GM21528 (cell line): ENCODE data around the gene CDK5R2.

Experiments used
- ATAC-seq: cut with Tn5 transposase; IDR thresholded peaks from one replicate; pipeline ENCODE4 v1.9.1; 2021; ENCODE audit warnings: mild to moderate bottlenecking, moderate library complexity; ENCODE audit not compliant: unreplicated experiment, low FRiP score

CDK5R2 gene

GRCh38 chr2:218961651-218962570 is 2.4 kb downstream of the CDK5R2 start:
- no peak for ATAC-seq

GRCh38 chr2:218962859-218963492 is 3.5 kb downstream of the CDK5R2 start:
- ATAC-seq = no peak

- ATAC-seq = no peak
Observed at GRCh38 chr2:218963601-218964000, 4.1 kb downstream of the CDK5R2 start.

DNA sequence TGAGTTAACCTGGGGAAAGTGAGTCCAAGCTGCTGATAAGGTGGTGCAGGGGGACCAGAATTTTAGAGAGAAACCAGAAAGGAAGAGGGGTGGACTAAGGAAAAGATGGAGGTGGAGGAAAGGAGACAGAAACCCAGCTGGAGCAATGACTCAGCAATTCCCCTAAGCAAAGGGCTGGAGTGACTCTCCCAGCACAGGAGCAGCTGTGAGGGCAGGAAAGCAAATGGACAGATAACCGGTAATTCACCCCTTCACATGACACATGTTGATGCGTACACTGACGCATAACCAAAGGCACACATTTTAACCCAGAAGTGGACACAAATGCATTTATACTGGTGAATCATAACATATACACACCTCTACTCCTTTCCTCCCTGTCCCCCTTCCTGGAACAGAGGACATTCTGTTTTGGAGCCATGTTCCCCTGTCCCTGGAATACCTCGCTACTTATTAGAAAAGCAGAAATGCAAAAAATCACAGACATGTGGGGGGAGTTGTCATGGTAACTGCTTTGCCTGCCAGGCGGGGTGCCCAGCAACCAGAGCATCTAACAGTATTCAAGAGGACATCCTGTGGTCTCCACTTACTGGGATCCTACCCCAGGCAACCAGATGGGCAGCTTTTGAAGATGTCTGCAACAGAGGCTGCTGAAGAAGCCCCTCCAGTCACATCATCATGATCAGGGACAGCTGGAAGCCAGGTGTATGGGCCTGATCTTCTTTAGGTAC is 4.7 kb downstream of the CDK5R2 start:
- ATAC-seq = no peak

DNA sequence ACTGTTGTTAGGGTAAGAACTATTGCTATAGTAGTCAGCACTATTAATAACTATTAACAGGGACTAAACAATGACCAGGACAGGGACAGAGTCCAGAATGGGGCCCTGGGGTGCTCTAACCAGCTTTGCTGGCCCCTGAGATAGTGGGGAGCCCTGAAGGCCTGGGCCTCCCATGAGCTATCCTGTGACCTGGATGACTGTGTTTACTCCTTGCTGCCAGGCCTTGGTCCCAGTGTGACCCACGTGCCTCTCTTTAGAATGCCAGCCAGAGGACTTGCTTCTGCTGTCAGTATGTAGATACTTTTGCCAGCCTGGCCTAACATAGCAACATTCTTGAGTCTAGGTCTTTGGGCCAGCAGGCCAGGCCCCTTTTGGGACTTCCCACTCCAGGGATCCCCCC is 11.4 kb downstream of the CDK5R2 start:
- no peak for ATAC-seq

DNA sequence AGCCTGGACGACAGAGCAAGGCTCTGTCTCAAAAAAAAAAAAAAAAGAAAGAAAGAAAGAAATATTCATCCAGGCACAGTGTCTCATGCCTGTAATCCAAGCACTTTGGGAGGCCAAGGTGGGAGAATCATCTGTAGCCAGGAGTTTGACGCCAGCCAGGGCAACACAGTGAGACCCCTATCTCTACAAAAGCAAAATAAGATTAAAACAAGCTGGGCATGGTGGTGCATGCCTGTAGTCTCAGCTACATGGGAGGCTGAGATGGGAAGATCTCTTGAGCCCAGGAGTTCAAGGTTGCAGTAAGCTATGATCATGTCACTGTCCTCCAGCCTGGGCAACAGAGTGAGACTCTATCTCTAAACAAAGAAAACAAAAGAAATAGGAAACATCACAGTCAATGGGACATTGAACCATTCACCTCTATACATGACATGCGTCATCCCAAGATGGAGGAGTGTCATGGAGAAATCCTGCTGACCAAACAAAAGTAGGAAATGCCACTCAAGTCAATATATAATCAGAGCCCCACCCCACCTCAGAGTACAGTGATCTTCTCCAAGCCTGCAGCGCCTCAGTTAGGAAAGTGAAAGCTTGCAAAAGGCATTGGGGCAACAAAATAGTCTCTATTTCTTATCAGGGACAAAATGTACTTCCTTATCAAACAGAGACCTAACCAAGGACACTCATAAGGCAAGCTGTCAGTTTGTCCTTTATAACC is 15.8 kb downstream of the CDK5R2 start:
- ATAC-seq = no peak

- ATAC-seq = peak; percentile 83
Observed at GRCh38 chr2:218979846-218980734, 20.6 kb downstream of the CDK5R2 start.

- no peak for ATAC-seq
Observed at GRCh38 chr2:218980735-218981389, 21.4 kb downstream of the CDK5R2 start.

GRCh38 chr2:218981390-218981880 is 22.0 kb downstream of the CDK5R2 start:
- no peak for ATAC-seq

GRCh38 chr2:218981881-218982585 is 22.6 kb downstream of the CDK5R2 start:
- no peak for ATAC-seq

DNA sequence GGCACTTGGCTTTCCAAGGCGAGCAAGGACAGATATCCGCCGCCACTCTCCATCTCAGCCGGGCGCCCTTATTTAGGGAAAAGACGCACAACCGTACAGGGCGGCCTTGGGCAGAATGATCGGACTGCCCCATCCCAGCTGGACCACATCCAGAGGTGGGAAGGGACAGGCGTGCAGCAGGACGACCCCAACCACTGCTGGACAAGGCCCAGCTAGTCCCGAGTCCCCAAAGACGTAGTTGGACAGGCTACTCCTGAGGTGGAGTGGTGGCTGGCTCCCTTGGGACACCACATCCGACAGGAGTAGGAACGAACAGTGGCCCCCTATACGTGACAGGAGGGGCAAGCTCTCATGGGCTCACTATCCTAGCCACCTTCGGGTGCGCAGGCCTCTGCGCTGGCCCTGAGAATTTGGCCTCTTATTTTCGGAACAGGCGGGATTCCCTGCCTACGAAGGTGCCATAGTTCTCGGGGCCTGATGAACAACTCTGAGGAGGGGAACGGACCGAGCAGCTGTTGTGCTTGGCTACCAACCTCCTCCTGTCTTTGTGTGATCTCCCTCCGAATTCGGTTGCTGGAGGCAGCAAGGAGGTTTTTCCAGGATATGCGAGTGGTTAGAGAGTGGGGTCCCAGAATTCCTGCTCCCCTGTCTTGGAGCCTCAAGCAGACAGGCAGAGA is 23.3 kb downstream of the CDK5R2 start:
- no peak for ATAC-seq

DNA sequence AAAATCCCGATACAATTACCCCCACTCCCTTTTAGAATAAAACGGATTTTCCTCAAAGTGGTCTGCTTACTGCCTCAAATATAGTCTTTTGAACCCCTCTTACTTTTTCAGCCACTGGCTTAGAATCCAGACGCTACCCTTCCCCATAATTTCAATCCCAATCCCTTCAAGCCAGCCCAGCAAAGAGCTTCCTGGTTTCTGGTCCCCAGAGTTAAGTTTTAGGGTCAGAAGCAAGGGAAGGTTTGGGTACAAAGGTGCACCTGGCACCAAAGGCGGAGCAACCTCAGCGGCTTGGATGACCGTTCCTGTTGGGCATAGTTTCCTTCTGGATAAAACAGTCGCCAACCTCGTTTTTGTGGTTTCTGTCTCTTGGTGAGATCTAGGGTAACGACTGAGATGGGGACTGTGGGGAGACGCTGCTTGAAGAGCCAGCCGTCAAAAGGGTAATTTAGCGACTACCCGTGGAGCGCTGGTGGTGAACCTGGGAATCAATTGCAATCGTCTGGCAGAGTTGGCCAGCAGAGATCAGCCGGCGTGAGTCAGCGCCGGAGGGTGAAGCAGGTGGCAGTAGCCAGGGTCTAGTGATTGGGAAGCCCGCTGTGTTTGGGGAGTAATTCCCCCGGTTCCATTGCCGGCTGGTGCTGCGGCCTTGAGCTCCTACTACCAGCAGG is 23.9 kb downstream of the CDK5R2 start:
- no peak for ATAC-seq

DNA sequence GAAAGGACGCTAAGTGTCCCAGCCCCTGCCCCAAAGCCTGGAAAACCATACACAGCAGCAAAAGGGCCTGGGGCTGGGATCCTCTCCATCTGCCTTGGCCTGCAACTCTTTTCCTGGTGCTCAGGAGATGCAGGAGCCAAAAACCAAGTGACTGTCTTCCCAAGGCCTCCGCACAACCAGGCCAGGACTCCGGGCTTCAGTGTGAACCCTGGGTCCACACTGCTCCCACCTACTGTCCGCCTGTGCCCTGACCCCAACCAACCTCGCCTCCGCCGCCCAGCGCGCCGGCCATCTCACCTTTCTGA is 24.4 kb downstream of the CDK5R2 start:
- ATAC-seq = no peak

DNA sequence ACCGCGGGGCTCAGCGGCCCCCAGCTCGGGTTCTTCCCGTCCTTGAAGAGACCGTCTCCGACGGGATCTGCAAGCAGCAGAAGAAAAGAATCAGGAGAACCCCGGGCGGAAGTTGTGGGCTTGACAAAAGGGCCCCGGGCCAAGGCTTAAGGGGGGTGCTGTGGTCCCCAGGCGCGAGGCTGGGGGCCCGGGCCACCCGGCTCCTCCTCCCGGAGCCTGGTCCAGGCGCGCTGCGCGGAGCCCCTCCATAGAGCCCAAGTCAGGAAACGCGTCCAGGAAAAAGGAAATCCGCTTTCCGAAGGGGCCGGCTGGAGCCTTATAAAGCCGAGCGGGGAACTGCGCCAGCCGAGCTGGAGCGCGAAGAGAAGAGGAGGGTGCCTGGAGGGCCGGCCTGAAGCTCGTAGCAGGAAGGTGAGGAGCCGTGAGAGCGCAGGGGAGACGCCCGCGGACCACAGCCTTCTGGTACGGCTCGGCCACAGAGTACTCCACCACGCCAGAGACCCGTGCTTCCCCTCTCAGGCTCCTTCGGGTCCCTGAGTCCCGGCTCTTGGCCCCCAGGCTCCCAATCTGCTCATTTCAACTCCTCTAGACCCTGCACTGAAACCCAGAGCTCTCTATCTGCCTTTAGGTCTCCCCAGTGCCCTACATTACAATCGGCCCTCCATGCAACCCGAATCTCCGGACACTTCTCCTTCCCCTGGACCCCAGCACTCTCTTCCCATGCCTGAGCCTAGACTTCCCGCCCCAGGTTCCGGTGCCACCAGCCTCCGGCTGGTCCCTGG is 25.0 kb downstream of the CDK5R2 start:
- no peak for ATAC-seq

DNA sequence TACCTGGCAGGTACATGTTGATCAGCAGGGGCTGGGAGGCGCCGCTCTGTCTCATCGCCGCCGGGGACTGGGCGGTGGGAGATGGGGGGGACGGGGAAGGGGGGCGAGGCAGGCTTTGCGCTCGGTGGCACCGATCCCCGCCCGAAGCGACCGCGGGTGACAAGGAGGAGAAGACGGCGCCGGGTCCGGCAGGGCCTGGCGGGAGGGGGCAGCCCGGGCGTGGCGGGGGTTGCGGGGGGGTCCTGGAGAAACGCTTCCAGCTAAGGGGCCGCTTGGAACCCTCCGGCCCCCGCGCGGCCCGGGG is 25.5 kb downstream of the CDK5R2 start, which contains the start of gene FEV:
Gene FEV (minus strand): TSS at position 164 of the 304 bp plus-strand sequence. CDS start 109 bp downstream, at position 55.
- ATAC-seq = no peak

DNA sequence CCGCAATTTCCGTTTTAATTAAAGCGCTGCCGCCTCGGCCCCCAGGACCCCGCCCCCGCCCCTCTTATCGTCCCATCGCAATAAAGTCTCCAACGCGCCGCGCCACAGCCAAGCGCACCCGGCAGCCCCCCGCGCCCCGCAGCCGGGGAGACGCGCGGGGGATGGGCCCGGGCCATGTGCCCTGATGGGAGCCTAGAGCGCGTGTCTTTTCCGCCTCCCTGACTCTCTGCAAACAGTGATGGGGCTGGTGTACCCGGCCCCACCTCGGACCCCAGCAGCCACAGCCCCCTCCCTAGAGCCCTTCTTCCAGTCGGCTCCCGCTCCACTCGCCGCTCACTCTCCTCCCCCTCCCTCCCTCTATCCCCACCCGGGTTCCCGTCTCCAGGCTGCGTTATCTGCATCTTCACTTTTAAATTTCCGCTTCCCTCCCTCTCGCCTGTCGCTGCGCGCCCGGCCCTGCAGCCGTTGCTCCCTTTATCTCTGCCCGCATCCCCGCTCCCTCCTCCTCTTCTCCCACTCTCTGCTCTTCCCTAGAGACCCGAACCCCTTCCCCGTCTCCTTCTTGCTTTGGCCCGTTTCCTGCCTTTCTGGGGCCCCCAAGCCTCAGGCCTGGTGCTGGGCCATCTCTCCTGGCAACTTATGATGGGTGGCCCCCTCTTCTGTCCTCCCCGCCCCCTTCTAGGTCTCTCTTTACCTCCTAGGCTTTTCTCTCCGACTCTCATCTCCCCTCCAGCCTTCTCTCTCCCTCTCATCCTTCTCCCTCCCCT is 26.0 kb downstream of the CDK5R2 start:
- no peak for ATAC-seq
